ENCODE results near the gene TUBG2.
A peak's percentile ranks its signal among the peaks of the same experiment; 100 is the strongest.
"Not testable (repeated sequence)": the region's sequence is repeated elsewhere in the genome, so short reads cannot be mapped to it uniquely, and the experiment has no call there.

TUBG2 gene

DNA sequence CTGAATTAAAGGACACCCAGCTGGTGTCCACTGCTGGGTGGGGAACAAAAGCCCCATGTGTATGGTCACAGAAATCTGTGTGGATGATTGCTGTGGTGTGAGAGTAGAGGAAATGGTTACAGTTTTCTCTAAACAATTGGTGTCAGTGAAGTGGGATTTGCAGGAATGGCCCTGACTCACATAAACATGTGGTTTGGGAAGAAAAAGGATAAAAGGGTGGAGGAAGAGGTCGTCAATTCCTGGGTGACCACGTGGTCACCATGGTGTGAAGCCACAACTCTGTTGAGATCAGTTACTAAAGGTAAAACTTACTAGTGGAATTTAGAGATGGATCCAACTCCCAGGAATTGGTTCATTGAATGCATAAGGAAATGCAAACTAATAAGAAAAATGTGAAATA, 3.6 kb upstream of the TUBG2 start:
- DNase-seq = no peak

DNA sequence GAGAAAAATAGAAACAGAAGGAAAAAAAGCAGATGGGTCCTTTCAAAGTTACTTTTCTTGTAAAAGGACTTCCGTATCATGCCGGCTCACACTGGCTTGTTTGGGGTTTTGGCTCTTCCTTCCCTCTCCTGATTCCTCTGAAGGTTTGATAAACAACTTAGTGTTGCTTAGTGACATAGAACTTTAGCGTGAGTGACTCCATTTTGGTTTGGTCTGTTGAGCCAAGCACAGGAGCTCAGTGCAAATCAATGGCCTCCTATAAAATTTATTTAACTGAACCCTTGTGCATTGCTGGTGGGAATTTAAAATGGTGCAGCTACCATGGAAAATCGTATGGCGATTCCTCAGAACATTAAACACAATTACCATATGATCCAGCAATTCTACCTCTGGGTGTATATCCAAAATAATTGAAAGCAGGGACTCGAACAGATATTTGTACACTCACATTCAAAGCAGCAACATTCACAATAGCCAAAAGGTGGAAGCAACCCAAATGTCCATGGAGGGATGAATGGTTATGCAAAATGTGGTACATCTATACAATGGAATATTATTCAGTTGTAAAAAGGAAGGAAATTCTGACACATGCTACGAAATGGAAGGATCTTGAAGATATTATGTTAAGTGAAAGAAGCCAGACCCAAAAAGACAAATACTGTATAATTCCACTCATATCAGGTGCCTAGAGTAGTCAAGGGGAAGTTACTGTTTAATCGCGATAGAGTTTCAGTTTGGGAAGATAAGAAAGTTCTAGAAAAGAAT, 1.1 kb upstream of the TUBG2 start:
- no peak for DNase-seq

DNA sequence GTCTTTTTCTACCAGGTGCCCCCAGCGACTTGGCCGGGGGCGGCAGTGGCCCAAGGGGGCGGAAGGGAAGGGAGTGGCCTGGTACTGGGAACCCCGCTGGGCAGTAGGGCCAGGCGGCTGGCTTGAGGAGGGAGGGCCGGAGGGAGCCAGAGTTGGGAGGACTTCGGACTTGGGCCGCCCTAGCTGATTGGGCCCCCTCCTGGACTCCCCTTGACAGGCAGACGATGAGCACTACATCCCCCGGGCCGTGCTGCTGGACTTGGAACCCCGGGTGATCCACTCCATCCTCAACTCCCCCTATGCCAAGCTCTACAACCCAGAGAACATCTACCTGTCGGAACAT, 819 bp downstream of the TUBG2 start:
- DNase-seq = not testable (repeated sequence)

DNA sequence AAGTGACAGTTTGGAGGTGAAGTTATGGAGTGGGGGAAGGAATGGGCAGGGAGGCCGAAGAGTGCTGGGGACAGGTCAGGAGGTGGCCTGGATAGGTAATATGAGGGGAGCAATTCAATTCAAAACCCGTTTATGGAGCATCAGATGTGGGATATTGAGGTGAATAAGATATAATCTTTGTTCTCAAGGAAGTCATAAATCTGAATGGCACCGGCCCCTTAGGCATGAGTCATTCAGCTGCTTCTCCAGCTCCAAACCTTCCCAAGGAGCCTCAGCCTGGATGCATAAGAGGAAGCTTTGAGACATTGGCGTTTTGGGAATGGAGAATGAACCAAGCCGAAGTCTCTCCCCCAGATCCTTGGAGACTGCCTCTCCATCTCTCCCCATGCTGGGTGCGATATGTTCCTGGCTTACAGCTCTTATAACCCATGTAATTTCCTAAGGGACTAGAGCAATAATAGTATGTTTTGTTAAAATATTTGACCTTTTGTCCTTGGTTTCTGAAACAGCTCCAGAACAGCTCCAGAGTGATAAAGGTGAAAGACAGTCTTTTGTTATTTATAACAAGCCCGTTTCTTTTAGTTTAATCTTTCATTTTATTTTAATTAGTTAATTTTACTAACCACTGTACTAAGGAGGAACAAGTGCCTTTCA, 1.7 kb downstream of the TUBG2 start:
- no peak for DNase-seq

DNA sequence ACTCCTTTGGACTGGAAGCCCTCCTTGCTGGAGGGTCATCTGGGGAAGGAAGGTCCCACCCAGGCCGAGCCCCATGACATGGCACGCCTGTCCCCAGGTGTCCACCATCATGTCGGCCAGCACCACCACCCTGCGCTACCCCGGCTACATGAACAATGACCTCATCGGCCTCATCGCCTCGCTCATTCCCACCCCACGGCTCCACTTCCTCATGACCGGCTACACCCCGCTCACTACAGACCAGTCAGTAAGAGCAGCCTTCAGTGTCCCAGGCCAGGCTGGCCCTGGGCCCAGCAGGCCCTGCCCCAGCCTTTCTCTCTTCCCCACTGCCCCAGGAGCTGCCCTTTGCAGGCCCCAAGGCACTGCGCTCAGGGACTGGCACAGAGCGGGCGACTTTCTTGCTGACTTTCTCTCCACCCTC, 6.5 kb downstream of the TUBG2 start:
- DNase-seq = no peak

DNA sequence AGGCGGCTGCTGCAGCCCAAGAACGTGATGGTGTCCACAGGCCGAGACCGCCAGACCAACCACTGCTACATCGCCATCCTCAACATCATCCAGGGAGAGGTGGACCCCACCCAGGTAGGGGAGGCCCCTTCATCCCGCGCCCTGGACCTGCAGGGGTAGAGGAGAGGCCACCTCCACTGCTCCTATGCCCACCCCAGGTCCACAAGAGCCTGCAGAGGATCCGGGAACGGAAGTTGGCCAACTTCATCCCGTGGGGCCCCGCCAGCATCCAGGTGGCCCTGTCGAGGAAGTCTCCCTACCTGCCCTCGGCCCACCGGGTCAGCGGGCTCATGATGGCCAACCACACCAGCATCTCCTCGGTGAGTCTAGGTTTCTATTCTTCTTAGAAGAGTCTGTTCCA, 7.0 kb downstream of the TUBG2 start:
- DNase-seq = not testable (repeated sequence)

DNA sequence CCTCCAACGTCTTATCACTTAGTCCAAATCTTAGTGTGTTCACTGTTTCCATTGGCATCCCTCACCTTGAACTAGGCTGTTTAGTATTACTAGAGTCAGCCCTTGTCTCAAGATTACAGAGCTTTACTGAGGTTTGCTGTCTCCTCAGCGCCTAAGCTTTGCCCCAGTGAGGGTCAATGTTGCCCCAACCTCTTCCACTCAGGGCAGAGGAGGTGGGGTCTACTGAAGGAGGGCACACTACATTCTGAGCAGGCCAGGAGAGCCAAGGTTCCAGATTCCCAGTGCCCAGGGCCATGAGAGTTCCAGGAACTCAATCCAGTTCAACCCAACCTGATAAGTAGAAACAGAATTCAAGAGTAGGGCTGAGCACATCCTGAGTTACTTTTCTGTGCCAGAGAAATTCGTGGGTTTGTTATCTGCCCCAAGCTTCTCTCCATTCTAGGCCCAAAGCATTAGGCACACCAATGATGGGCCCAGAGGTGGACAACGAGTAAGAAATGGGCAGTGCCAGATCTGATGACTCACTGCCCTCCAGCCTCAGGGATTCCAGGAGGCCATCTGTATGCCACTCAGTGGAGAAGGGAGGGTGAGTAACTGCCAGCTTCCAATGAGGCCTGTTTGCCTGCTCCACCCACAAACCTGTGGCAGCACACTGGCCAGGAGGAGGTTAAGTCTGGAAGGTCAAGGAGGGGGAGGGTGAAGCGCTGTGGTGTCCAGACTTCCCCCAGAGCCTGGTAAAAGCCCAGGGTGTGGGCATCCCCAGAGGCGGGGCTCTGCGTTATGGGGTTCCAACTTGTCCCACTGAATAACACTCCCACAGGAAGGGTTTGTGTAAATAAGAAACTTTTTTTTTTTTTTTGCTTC, 8.2 kb downstream of the TUBG2 start:
- no peak for DNase-seq

DNA sequence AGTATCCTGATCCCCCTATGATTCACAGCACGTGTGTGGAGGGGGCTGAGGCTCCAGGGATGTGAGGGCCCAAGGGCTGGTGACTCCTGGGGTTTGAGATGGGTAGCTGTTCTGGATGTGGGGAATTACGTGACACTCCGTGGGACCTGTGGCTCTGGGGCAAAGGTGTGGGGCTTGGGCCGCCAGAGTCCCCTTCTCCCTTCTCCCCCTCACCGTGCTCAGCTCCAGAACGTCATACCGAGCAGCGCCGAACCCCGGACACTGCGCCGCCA, 10.6 kb downstream of the TUBG2 start:
- no peak for DNase-seq

DNA sequence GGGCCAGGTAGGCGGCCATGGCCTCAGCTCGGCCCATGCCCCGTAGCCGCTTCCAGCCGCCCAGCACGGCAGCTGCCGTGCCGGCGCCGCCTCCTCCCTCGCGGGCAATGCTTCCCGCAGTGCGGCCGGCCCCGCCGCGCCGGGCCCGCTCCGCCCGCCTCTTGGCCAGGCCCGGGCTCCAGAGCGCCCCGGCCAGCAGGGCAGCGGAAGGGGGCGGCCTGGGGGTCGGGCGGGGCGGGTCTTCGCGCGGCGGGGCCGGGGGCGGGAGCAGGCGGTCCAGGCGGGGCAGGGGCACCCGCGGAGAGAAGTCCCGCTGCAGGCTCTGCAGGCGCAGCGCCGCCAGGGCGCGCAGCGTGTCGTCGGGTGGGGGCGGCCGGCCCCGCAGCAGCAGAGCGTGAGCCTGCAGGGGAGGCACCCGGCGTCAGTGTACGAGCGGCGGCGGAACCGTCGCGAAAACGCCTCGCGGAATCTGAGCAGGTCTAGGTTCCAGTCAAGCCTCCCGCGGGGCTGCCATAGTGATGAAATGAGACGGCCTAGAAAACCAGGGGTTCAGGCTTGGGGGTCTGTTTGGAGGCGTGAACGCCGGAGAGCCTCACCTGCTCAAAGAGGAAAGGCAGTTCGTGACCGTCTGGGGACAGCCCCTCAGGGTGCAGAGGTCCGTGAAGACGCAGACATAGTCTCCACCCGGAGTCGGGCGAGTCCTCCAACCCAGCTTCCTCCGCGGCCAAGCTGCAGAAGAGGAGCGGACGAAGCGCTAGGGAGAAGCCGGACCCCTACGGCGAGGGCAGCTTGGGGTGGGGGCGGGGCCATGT, 11.1 kb downstream of the TUBG2 start:
- DNase-seq = no peak

DNA sequence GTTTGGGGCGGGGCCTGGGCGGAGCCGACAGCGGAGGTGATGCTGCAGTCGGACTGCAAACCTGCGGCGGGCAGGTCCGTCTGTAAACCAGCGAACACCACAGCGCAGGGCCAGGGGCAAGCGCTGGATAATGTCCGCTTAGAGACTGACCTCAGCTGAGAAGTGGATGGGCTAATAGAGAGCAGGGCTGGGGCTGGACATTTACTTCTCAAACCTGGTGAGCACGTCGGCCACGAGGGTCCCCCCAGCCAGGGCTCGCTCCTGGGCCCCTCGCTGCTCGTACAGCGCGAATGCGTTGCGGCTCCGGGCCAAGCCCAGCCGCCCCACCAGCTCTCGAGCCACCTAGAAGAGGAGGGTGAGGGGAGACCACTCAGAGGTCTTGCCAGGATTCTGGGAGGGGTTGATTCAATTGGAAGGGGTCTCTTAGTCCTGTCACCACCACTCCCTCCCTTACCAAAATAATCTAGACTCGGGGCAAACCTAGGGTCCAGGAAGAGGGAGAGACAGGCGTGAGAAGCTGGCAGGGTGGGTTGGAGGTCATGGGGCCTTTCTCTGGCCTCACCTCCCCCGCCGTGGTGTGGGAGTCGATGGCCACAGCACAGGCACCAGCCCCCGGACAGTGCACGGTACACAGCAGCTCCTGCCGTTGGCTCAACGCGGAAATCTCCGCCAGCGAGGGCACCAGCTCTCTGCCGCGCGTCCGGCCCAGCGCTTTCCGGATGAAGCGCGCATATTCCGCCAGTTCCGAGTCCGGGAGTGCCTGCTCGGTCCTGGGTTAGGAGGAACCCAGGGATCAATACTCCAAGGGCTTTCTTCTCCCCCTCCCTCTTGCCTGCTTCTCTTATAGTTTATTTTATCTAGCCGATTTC, 11.9 kb downstream of the TUBG2 start:
- DNase-seq = no peak

DNA sequence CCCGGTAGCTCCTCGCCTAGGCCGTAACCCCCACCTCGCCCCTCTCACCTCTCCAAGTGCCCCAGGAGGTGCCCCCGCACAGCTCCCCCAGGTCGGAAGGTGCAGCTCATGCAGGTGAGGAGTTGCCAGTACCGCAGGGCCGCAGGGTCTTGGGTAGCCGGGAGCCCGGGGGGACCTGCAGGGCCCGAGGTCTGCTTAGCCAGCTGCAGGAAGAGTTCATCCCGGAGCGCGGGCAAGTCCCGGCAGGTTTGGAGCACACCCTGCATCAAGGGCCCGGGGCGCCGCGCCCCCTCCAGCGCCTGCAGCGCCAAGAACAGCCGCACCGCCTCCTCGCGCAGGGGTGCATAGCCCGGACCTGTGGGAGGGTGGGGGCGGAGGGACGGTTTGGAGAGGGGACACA, 13.0 kb downstream of the TUBG2 start:
- no peak for DNase-seq

DNA sequence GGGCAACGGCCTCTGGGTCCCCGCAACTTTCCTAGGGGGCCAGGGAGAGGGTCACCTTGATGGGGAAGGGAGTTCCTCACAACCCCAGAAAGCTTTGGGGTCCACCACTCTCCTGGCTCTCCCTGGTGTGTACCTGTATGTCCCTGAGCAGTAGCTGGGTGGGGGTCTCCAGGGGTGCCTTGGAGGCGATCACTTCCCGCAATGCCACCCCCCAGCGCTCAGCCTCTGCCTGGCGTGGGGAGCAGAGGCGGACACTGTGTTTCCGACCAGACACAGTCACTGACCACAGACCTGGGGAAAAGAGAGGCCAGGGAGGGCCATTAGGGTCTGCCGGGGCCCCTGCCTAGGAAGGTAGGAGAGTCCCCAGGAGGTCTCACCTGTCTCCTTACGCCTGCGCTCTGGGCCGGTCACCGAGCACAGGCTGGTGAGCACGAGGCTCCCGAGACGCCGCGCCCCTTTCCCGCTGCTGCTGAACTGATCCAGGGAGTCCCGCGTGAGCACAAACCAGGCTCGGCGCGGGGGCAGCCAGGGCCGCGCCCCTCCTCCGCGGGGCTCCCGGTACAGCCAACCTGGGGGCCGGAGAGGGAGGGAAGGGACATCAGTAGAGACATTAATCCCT, 14.3 kb downstream of the TUBG2 start:
- DNase-seq = no peak

DNA sequence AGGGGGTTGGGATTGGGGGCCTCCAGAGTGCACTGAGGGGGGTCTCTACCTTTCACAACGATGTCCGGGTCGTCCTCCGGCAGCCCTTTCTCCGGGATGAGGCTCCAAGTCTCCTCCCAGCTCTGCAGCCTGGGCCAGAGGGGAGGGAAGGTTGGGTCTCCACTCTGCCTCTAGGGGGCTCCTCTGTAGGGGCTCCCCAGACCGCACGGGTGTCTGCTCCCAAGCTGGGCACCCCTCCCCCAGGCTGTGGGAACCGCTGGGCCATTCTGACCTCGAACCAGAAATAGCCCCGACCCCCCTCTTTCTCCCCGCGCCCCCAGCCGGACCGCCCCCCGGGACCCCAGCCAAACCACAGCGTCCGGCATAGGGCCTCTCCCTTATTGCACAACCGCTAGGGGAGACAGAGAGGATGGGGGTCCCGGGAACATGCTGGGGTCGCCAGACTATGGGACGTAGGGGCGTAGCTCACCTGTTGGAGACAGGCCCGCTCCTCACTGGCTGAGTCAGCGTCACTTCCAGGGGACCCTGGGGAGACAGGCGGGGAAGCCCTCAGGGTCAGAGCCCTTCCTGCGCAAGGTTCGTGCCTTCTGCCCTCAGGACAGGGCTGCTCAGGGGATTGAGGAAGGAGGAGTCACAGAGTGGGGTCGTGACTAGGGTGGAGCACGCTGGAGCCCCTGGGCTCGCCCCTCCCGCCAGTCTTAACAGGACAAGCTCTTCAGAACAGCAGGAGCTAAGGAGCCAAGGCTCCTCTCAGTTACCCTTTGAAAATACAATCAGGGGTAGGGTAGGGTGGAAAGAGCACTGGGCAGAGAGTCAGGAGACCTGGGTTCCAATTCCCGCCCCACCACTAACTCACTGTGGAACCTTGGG, 15.0 kb downstream of the TUBG2 start:
- DNase-seq = no peak

DNA sequence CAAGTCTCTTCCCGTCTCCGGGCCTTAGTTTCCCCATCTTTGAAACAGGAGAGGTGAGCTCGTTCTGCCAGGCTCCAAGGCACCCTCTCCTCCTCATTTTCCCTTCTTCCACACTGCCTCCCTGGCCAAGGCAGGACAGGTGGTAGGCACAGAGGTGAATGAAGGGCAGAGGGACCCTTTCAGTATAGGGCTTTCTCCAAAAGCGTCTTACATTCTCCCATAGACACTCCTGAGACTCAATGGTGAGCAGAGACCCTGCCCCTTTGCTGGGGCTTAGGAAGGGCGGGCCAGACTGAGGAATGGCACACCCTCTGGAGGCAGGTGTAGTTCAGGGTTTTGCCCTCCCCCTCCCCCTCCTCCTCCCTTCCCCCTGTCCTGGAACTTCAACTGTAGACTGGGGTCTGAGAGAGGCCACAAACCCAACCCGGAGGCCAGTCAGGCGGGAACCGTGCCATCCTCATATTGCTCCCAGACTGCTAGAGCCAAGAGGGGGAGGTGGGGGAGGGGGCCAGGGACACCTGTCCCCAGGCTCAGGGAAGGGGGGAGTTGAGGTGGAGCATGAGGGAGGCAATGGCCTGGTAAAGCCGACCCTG, 15.8 kb downstream of the TUBG2 start:
- DNase-seq = peak; percentile 89 to 92

DNA sequence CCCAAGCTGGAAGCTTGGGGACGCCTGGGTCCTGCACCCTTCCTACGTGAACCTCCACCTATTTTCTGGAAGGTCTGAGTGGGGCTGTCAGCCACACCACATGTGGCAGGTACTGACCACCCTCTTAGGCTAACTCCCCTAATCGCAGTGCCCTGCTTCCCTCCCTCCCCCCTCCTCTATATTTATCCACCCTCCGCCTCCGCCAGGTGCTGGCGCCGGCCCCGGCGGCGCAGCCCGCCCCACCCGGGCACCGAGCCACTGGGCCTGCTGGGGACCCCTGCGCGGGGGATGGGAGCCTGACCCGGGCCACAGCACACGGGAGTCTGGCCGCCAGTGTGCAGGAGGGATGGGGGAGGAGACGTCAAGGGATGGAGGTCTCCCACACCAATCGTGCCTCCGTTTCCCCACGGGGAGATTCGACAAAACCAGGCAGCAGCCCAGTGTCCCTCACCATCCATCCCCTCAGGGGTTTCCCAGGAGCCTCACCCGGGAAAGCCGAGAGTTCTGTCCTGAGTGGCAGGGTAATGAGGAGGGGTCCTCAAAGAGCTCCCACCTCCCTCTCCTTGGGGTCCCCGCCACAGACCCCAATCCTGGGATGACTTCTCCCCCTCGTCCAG, 16.4 kb downstream of the TUBG2 start:
- peak; percentile 89 to 92 for DNase-seq

DNA sequence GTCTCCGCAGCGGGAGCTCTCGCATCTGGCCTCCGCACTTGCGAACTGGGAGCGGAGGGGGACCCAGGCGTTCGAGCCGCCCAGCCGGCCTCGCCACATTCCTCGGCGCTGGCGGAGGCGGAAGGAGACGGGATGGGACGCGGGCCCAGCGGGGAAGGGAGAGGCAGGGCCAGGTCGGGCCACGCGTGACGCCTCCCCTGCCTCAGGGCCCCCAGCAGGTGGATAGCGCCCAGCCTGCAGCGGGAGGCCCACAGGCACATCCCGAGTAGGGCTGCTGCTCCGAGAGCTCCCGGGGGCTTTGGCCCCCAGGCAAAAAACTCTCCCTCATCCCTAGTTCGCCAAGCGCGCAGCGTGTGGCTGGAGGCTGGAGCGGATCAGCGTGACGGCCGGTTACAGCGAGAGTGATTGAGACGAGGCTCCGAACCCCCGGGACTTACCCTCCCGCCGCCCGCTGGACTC, 16.9 kb downstream of the TUBG2 start:
- peak; percentile 65 to 73 for DNase-seq

DNA sequence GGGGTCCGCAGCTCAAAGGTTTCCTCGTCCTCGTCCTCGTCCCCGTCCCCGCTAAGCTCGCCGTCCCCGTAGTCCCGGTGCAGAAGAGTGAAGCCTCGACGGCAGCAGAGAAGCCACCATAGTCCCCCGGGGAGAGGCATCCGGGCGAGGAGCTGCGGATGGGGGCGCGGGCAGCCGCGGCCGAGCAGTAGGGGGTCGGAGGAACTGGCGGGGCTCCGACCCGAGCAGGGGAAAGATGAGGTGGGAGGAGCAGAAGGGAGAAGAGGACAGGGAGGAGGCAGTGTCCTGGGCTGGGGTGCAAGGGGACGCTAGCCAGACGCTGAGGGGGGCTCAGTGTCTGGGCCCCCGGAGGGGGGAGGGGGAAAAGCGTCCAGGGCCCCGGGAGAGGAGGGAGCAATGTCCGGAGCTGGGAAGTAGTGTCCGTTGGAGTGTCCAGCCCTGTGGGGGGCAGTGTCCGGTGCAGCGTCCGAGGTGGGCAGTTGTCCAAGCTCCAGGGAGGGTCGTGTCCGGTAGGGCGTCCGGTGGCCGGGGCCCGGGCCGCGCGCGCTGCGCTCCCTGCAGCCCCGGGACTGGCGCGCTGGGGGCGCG, 17.4 kb downstream of the TUBG2 start, which contains the start of gene PLEKHH3:
Gene PLEKHH3, minus strand, starts transcription at position 571 of the 588 bp plus-strand sequence. Its CDS starts 431 bp downstream, at position 140.
- DNase-seq = peak; percentile 66 to 78

DNA sequence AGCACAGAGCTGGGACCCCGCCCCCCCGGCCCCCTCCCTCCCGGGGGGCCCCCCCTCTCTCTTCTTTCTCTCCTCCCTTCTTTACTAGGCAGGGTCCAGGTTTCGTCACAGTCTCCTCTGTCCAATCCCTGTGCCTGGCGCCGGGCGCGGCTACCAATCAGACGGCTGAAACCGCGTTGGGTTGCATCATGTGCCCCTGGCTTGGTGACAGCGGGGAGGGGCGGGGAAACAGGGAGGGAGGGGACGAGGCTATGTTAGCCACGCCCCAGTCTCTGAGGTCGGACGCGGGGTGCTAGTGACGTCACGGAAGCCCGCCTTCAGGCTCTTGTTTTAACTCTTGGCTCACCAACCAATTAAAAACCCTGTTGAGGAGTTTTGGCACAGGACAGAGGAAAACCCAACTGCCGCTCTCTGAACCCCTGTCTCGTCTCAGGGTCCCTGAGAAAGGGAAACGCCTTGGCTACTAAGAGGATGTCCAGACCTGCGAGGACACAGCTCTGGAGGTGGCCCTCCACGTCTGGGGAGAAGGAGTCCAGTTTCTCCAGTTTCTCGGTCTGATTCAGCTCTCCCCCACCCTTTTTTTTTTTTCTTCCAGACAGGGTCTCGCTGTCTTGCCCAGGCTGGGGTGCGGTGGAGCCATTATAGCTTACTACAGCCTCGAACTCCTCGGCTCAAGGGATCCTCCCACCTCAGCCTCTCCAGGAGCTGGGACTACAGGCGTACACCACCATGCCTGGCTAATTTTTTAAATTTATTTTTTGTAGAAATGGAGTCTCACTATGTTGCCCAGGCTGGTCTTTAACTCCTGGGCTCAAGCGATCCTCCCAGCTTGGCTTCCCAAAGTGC, 18.2 kb downstream of the TUBG2 start:
- DNase-seq = peak; percentile 100
